GM23338 (cell line): ENCODE data around the gene GPBP1L1. TPM values are rescaled to one million over a fixed set of nuclear protein-coding genes. Genes with fewer than 3 reads are reported as not detected.

Experiments used
- ATAC-seq: fragments of 200-7000 bp; cut with Tn5 transposase; 3 replicates; pipeline ENCODE4 v1.9.1; 2020
- DNase-seq: peaks from one replicate; pipeline ENCODE4 v3.0.0-alpha.2; 2015; ENCODE audit warnings: low spot score
- H2AFZ ChIP-seq: fragments of 200-600 bp; sonication (generic); 2 replicates; pipeline ENCODE4 v1.8.0; 2016; ENCODE audit warnings: antibody characterized with exemption, mild to moderate bottlenecking, moderate library complexity
- H3F3A ChIP-seq: fragments of 200-600 bp; sonication (generic); replicated peaks from 2 replicates; pipeline ENCODE4 v1.8.0; 2017; ENCODE audit warnings: antibody characterized with exemption, mixed run types, low read depth
- H3K27ac ChIP-seq: fragments of 200-600 bp; sonication (generic); 2 replicates; pipeline ENCODE4 v1.6.1; 2016; ENCODE audit warnings: low read depth
- H3K27me3 ChIP-seq: fragments of 200-600 bp; sonication (generic); 2 replicates; pipeline ENCODE4 v1.8.0; 2016; ENCODE audit warnings: mild to moderate bottlenecking, mixed run types, moderate library complexity; ENCODE audit not compliant: insufficient read depth
- H3K36me3 ChIP-seq: fragments of 200-600 bp; sonication (generic); 2 replicates; pipeline ENCODE4 v1.8.0; 2016; ENCODE audit warnings: mild to moderate bottlenecking; ENCODE audit not compliant: insufficient read depth
- H3K4me1 ChIP-seq: fragments of 200-600 bp; sonication (generic); 2 replicates; pipeline ENCODE4 v1.8.0; 2016; ENCODE audit warnings: mild to moderate bottlenecking, moderate library complexity; ENCODE audit not compliant: insufficient read depth
- H3K4me2 ChIP-seq: fragments of 200-600 bp; sonication (generic); 2 replicates; pipeline ENCODE4 v1.7.1; 2017; ENCODE audit warnings: mixed run types
- H3K4me3 ChIP-seq: fragments of 200-600 bp; sonication (generic); 2 replicates; pipeline ENCODE4 v1.6.1; 2016; ENCODE audit warnings: mixed run types
- H3K79me2 ChIP-seq: fragments of 200-600 bp; sonication (generic); replicated peaks from 2 replicates; pipeline ENCODE4 v1.8.0; 2017; ENCODE audit warnings: mild to moderate bottlenecking; ENCODE audit not compliant: insufficient read depth
- H3K9me2 ChIP-seq: fragments of 200-600 bp; sonication (generic); 2 replicates; pipeline ENCODE4 v1.8.0; 2017; ENCODE audit not compliant: insufficient read depth
- H4K20me1 ChIP-seq: fragments of 200-600 bp; sonication (generic); replicated peaks from 2 replicates; pipeline ENCODE4 v1.8.0; 2017; ENCODE audit warnings: mild to moderate bottlenecking; ENCODE audit not compliant: insufficient read depth
- H3K27ac Mint-ChIP-seq: 2 replicates; pipeline ENCODE4 v1.8.0; 2020; ENCODE audit warnings: inconsistent platforms, mild to moderate bottlenecking, moderate library complexity, mixed read lengths
- H3K27me3 Mint-ChIP-seq: 3 replicates; pipeline ENCODE4 v1.8.0; 2022; ENCODE audit warnings: low read depth, mild to moderate bottlenecking, moderate library complexity, mixed read lengths, inconsistent platforms; ENCODE audit not compliant: insufficient read depth, poor library complexity
- H3K36me3 Mint-ChIP-seq: 3 replicates; pipeline ENCODE4 v1.8.0; 2021; ENCODE audit warnings: low read depth, mild to moderate bottlenecking, inconsistent platforms, moderate library complexity, mixed read lengths
- H3K4me1 Mint-ChIP-seq: 3 replicates; pipeline ENCODE4 v1.8.0; 2020; ENCODE audit warnings: mild to moderate bottlenecking, inconsistent platforms, mixed read lengths
- H3K4me3 Mint-ChIP-seq: 3 replicates; pipeline ENCODE4 v1.8.0; 2021; ENCODE audit warnings: moderate library complexity, mild to moderate bottlenecking, inconsistent platforms, mixed read lengths
- H3K9me3 Mint-ChIP-seq: 3 replicates; pipeline ENCODE4 v1.8.0; 2020; ENCODE audit warnings: moderate library complexity, mild to moderate bottlenecking, inconsistent platforms, mixed read lengths
- CREB1 ChIP-seq: fragments of 250-450 bp; sonication (Bioruptor Pico); IDR thresholded peaks from 2 replicates; pipeline ENCODE4 v1.5.0; 2020; ENCODE audit warnings: low read depth, mild to moderate bottlenecking, moderate library complexity
- CTCF ChIP-seq, 2 experiments: fragments of 200-600 bp in 1 of 2; sonication (generic) in 1 of 2; conservative IDR thresholded peaks; 2 replicates each; pipeline versions ENCODE4 v1.5.1 to v1.6.1; 2016 to 2017; ENCODE audit warnings: antibody characterized with exemption in 2 of 2, low read depth in 2 of 2, mild to moderate bottlenecking in 2 of 2, moderate library complexity in 1 of 2
- ETS1 ChIP-seq: IDR thresholded peaks from 2 replicates; pipeline ENCODE4 v1.6.1; 2016; ENCODE audit warnings: antibody characterized with exemption
- EZH2 ChIP-seq: fragments of 200-600 bp; sonication (generic); IDR thresholded peaks from one replicate; pipeline ENCODE4 v1.8.0; 2017; ENCODE audit warnings: antibody characterized with exemption, mild to moderate bottlenecking, low read depth; ENCODE audit not compliant: unreplicated experiment
- EZH2phosphoT487 ChIP-seq: fragments of 200-600 bp; sonication (generic); IDR thresholded peaks from one replicate; pipeline ENCODE4 v1.8.1; 2018; ENCODE audit warnings: antibody characterized with exemption; ENCODE audit not compliant: unreplicated experiment
- JUNB ChIP-seq: IDR thresholded peaks from one replicate; pipeline ENCODE4 v1.6.1; 2016; ENCODE audit warnings: antibody characterized with exemption; ENCODE audit not compliant: unreplicated experiment
- NANOG ChIP-seq: IDR thresholded peaks from 2 replicates; pipeline ENCODE4 v1.6.1; 2016; ENCODE audit warnings: antibody characterized with exemption, borderline replicate concordance
- POLR2AphosphoS5 ChIP-seq: IDR thresholded peaks from 2 replicates; pipeline ENCODE4 v1.6.1; 2016; ENCODE audit warnings: antibody characterized with exemption, low read depth
- REST ChIP-seq: IDR thresholded peaks from one replicate; pipeline ENCODE4 v1.6.1; 2018; ENCODE audit warnings: antibody characterized with exemption; ENCODE audit not compliant: unreplicated experiment
- STAT1 ChIP-seq: IDR thresholded peaks from one replicate; pipeline ENCODE4 v1.6.1; 2016; ENCODE audit warnings: antibody characterized with exemption; ENCODE audit not compliant: unreplicated experiment
- ZNF114 ChIP-seq: fragments of 250-450 bp; sonication (Bioruptor Pico); IDR thresholded peaks from 2 replicates; pipeline ENCODE4 v1.5.0; 2020; ENCODE audit warnings: mild to moderate bottlenecking, moderate library complexity
- ZNF331 ChIP-seq: fragments of 250-450 bp; sonication (Bioruptor Pico); IDR thresholded peaks from 2 replicates; pipeline ENCODE4 v1.5.0; 2020; ENCODE audit warnings: low read depth, mild to moderate bottlenecking, moderate library complexity
- ZNF462 ChIP-seq: fragments of 250-450 bp; sonication (Bioruptor Pico); IDR thresholded peaks from 2 replicates; pipeline ENCODE4 v1.5.0; 2020; ENCODE audit warnings: mild to moderate bottlenecking, moderate library complexity
- polyA plus RNA-seq: library from polyadenylated mRNA; unstranded; fragments of >200 nt; fragmentation: Nextera tagmentation; extraction: Ambion mirVana; gene quantifications from 2 replicates; pipeline ENCODE4 v1.2.1, GENCODE V29; 2016
- total RNA-seq: library from RNA; depleted of rRNA; stranded (reverse); fragments of >200 nt; shearing (Covaris generic); gene quantifications from 2 replicates; pipeline ENCODE4 v1.2.3, GENCODE V29; 2014

Gene GPBP1L1
- total and polyA plus RNA-seq, 2 experiments from 2014 or later: 61.7 to 117 TPM

GRCh38 chr1:45668526-45668925 lies 17.8 kb downstream of the GPBP1L1 start:
- H3K9me2 ChIP-seq: no peaks in the 10 kb centered on the region
- no peaks in the 10 kb centered on the region for H3F3A ChIP-seq
- no peaks in the 10 kb centered on the region for H3K4me1 ChIP-seq
- ATAC-seq (no peak), DNase-seq (no peak)
- Mint-ChIP-seq H3K36me3 (peaks cover 19% of the 10 kb centered on the region; the same call in 2 of the 3 replicates), H3K9me3 (peaks cover 2% of the 10 kb centered on the region; the same call in 1 of the 3 replicates), H3K4me1 (peaks cover 6% of the 10 kb centered on the region; the same call in 2 of the 3 replicates), H3K27me3 (peaks cover 2% of the 10 kb centered on the region), H3K27ac (no peak overlapping the region), H3K4me3 (no peak overlapping the region)
- H2AFZ ChIP-seq: no peak overlapping the region
- H3K27me3 ChIP-seq: no peaks in the 10 kb centered on the region
- H3K36me3 ChIP-seq: no peaks in the 10 kb centered on the region
- no peak overlapping the region for H3K4me2 ChIP-seq
- peaks cover 82% of the 10 kb centered on the region for H4K20me1 ChIP-seq
- no peak overlapping the region for H3K27ac ChIP-seq
- TF ChIP-seq JUNB (no peak), EZH2 (no peak), CREB1 (CRISPR knock-in tag) (no peak), CTCF (conservative IDR thresholded peaks at IDR 0.05; ENCODE audit: low read depth in 2 of 2) (no peak), NANOG (no peak), ZNF331 (CRISPR knock-in tag) (no peak), ZNF462 (CRISPR knock-in tag) (no peak), ETS1 (no peak), REST (no peak), POLR2AphosphoS5 (no peak), ZNF114 (CRISPR knock-in tag) (no peak), STAT1 (no peak), EZH2phosphoT487 (no peak)
- peaks cover 100% of the 10 kb centered on the region for H3K79me2 ChIP-seq
- H3K4me3 ChIP-seq: no peak overlapping the region
